ENCODE data around the gene RASAL2. TPM values are rescaled to one million over a fixed set of nuclear protein-coding genes. Genes with fewer than 3 reads are reported as not detected.
A peak's percentile ranks its signal among the peaks of the same experiment; 100 is the strongest.

The RASAL2 gene
- total and polyA plus RNA-seq, 2 of the 13 experiments (the other 11 are each of a cell fraction or from before 2014, with no cell fraction given): 5.4 to 5.9 TPM

- no peak for TF ChIP-seq LRRFIP1 (CRISPR knock-in tag; conservative IDR thresholded peaks at IDR 0.05)
- TF ChIP-seq FOXP1 (IDR thresholded peaks at IDR 0.05): no peak
- TF ChIP-seq FOXP1 (CRISPR knock-in tag; IDR thresholded peaks at IDR 0.05): no peak
- no peak for TF ChIP-seq TBL1XR1 (IDR thresholded peaks at IDR 0.05; ENCODE audit: borderline replicate concordance, low read length, partially characterized antibody)
- TF ChIP-seq ZNF709 (CRISPR knock-in tag; IDR thresholded peaks at IDR 0.05): no peak
- TF ChIP-seq ZNF263 (CRISPR knock-in tag; IDR thresholded peaks at IDR 0.05): no peak
- no peak for TF ChIP-seq NCOR1 (IDR thresholded peaks at IDR 0.05; ENCODE audit: borderline replicate concordance, low read length)
- no peak for TF ChIP-seq HNRNPL (IDR thresholded peaks at IDR 0.05; ENCODE audit: low read depth, low read length)
- TF ChIP-seq ZNF883 (CRISPR knock-in tag; IDR thresholded peaks at IDR 0.05; ENCODE audit: not compliant biosample characterization): no peak
- no peak for TF ChIP-seq PREB (CRISPR knock-in tag; IDR thresholded peaks at IDR 0.05)
- no peak for TF ChIP-seq ZNF703 (CRISPR knock-in tag; IDR thresholded peaks at IDR 0.05; ENCODE audit: borderline replicate concordance)
- no peak for TF ChIP-seq ZNF275 (CRISPR knock-in tag; IDR thresholded peaks at IDR 0.05; ENCODE audit: borderline replicate concordance)
- TF ChIP-seq ZBTB3 (CRISPR knock-in tag; IDR thresholded peaks at IDR 0.05; ENCODE audit: borderline replicate concordance, low read depth): no peak
- TF ChIP-seq TMF1 (CRISPR knock-in tag; IDR thresholded peaks at IDR 0.05; ENCODE audit: low read depth): no peak
- TF ChIP-seq FOXK1 (CRISPR knock-in tag; IDR thresholded peaks at IDR 0.05; ENCODE audit: borderline replicate concordance, low read depth): 0 out of 2 replicates have a peak, but pooled peaks have one; percentile 16
- TF ChIP-seq EEA1 (CRISPR knock-in tag; IDR thresholded peaks at IDR 0.05; ENCODE audit: borderline replicate concordance): no peak
- TF ChIP-seq RARG (CRISPR knock-in tag; IDR thresholded peaks at IDR 0.05; ENCODE audit: low read depth): no peak
- no peak for TF ChIP-seq SIN3A (IDR thresholded peaks at IDR 0.05; ENCODE audit: borderline replicate concordance, low read depth, low read length)
- no peak for TF ChIP-seq ZNF232 (CRISPR knock-in tag; IDR thresholded peaks at IDR 0.05; ENCODE audit: borderline replicate concordance)
- no peak for TF ChIP-seq REXO4 (CRISPR knock-in tag; IDR thresholded peaks at IDR 0.05; ENCODE audit: borderline replicate concordance)
- no peak for TF ChIP-seq TBP (CRISPR knock-in tag; IDR thresholded peaks at IDR 0.05)
- no peak for TF ChIP-seq ZNF567 (CRISPR knock-in tag; IDR thresholded peaks at IDR 0.05; ENCODE audit: borderline replicate concordance)
- no peak for TF ChIP-seq KAT8 (CRISPR knock-in tag; IDR thresholded peaks at IDR 0.05)
- TF ChIP-seq THYN1 (CRISPR knock-in tag; IDR thresholded peaks at IDR 0.05; ENCODE audit: borderline replicate concordance, low read depth): no peak
Observed at GRCh38 chr1:178093951-178094738, at the start of gene RASAL2 (continued).

All from HepG2 (cell line).